GM19468 (cell line): ENCODE data around the gene ZC2HC1B.
"Not testable (repeated sequence)": the region's sequence is repeated elsewhere in the genome, so short reads cannot be mapped to it uniquely, and the experiment has no call there.

Experiments
- ATAC-seq: cut with Tn5 transposase; IDR thresholded peaks from one replicate; pipeline ENCODE4 v1.9.1; 2021; ENCODE audit warnings: mild to moderate bottlenecking, moderate library complexity, moderate number of reproducible peaks; ENCODE audit not compliant: unreplicated experiment; ENCODE audit errors: extremely low read depth

ZC2HC1B gene

GRCh38 chr6:143912671-143913070 lies 48.4 kb downstream of the ZC2HC1B start:
- ATAC-seq = no peak

GRCh38 chr6:143917026-143917425 lies 52.8 kb downstream of the ZC2HC1B start:
- not testable (repeated sequence) for ATAC-seq

- ATAC-seq = no peak
Measured at GRCh38 chr6:143928853-143929252, 64.6 kb downstream of the ZC2HC1B start.

GRCh38 chr6:143929975-143930374 lies 65.7 kb downstream of the ZC2HC1B start:
- ATAC-seq = no peak

GRCh38 chr6:143934331-143934730 lies 70.1 kb downstream of the ZC2HC1B start:
- ATAC-seq = no peak

- no peak for ATAC-seq
Measured at GRCh38 chr6:143934867-143935266, 70.6 kb downstream of the ZC2HC1B start.

GRCh38 chr6:143936347-143936746 lies 72.1 kb downstream of the ZC2HC1B start:
- ATAC-seq = no peak

- no peak for ATAC-seq
Measured at GRCh38 chr6:143936778-143937667, 72.7 kb downstream of the ZC2HC1B start.

GRCh38 chr6:143937668-143937970 lies 73.3 kb downstream of the ZC2HC1B start:
- no peak for ATAC-seq

GRCh38 chr6:143939364-143939763 lies 75.1 kb downstream of the ZC2HC1B start:
- ATAC-seq = no peak

- ATAC-seq = peak; percentile 92
Measured at GRCh38 chr6:143940011-143940597, 75.8 kb downstream of the ZC2HC1B start.

GRCh38 chr6:143941852-143942627 lies 77.8 kb downstream of the ZC2HC1B start:
- ATAC-seq = no peak

GRCh38 chr6:143948208-143948607 lies 83.9 kb downstream of the ZC2HC1B start:
- no peak for ATAC-seq

GRCh38 chr6:143949535-143949934 lies 85.3 kb downstream of the ZC2HC1B start:
- no peak for ATAC-seq

- no peak for ATAC-seq
Measured at GRCh38 chr6:143949962-143950361, 85.7 kb downstream of the ZC2HC1B start.

GRCh38 chr6:143950875-143951274 lies 86.6 kb downstream of the ZC2HC1B start:
- ATAC-seq = no peak

- no peak for ATAC-seq
Measured at GRCh38 chr6:143952060-143952778, 87.9 kb downstream of the ZC2HC1B start.

- ATAC-seq = no peak
Measured at GRCh38 chr6:143952947-143953701, 88.8 kb downstream of the ZC2HC1B start.

- no peak for ATAC-seq
Measured at GRCh38 chr6:143953922-143954321, 89.6 kb downstream of the ZC2HC1B start.

- no peak for ATAC-seq
Measured at GRCh38 chr6:143955971-143956370, 91.7 kb downstream of the ZC2HC1B start.
